ENCODE results near the gene CACNA2D3.

CACNA2D3 gene

DNA sequence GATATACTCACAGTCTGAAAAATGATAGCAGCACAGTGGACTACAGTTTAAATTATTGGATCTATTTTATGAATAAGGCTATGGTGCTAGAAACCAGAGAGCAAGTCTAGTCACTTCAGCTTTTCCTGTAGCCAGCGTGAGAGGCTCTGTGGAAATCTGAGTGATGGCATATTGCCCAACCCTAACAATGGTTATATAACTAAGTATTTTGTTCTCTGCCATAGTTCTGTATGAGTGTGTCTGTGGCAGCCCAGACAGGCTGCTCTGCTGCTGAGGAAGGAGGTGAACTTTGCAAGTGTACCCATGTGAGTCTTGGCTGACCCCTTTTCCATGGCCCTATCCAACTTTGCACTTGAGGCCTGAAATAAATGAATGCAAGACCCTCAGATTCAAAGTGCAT is 699.9 kb downstream of the CACNA2D3 start:
- H3K4me1 ChIP-seq (ENCODE audit: control insufficient read depth in 2 of 2, insufficient read depth in 1 of 2, low read depth in 1 of 2, low read length in 2 of 2), result peaks cover 2 to 12% of the 10 kb centered on the region in 2 donors
- no peak for DNase-seq (ENCODE audit: low spot score)
- H3K4ac ChIP-seq (ENCODE audit: low read length), result no peak overlapping the region
- no peak overlapping the region for H3K9ac ChIP-seq (ENCODE audit: low read depth, low read length, poor library complexity)
- H2AFZ ChIP-seq (ENCODE audit: low read length), result no peak overlapping the region
- no peak overlapping the region for H2BK15ac ChIP-seq (ENCODE audit: low read length)
- no peaks in the 10 kb centered on the region for H3K9me3 ChIP-seq (replicated peaks in 1 of 2; ENCODE audit: control insufficient read depth in 2 of 2, insufficient read depth in 1 of 2, low read depth in 1 of 2, low read length in 2 of 2)
- no peaks in the 10 kb centered on the region for H3K79me1 ChIP-seq (ENCODE audit: low read depth, low read length)
- no peak overlapping the region for H3K4me2 ChIP-seq (ENCODE audit: insufficient read depth, low read length, poor library complexity, severe bottlenecking)
- no peak overlapping the region for H2BK120ac ChIP-seq (ENCODE audit: low read depth, low read length)
- no peak overlapping the region for H4K91ac ChIP-seq (ENCODE audit: low read depth, low read length, poor library complexity)
- no peak overlapping the region for H3K14ac ChIP-seq (ENCODE audit: low read length)
- H2BK5ac ChIP-seq (ENCODE audit: low read length), result no peak overlapping the region
- H2BK12ac ChIP-seq (ENCODE audit: low read length), result no peak overlapping the region
- no CpG with 5 or more reads among the region's 1 CpG for WGBS, 2 donors (ENCODE audit: extremely low coverage in 2 of 2, insufficient read length in 2 of 2, insufficient replicate concordance in 1 of 2)
- no peak overlapping the region for H3K18ac ChIP-seq (ENCODE audit: low read length)
- no peak overlapping the region for H3K27ac ChIP-seq (replicated peaks; ENCODE audit: low read length)
- no peak overlapping the region for H3K4me3 ChIP-seq (ENCODE audit: low read length in 2 of 2)
- H3K23ac ChIP-seq (ENCODE audit: low read depth, low read length, poor library complexity), result no peak overlapping the region
- H4K8ac ChIP-seq (ENCODE audit: low read depth, low read length), result no peak overlapping the region
- H2AK5ac ChIP-seq (ENCODE audit: low read depth, low read length), result no peak overlapping the region
- H3K27me3 ChIP-seq (ENCODE audit: control insufficient read depth in 3 of 3, insufficient read depth in 3 of 3, low read depth in 1 of 3, low read length in 3 of 3), result peaks cover 0 to 34% (median 2%) of the 10 kb centered on the region in 3 experiments
- H3K36me3 ChIP-seq (replicated peaks in 1 of 2; ENCODE audit: control insufficient read depth in 2 of 2, insufficient read depth in 2 of 2, low read length in 2 of 2), result no peaks in the 10 kb centered on the region

DNA sequence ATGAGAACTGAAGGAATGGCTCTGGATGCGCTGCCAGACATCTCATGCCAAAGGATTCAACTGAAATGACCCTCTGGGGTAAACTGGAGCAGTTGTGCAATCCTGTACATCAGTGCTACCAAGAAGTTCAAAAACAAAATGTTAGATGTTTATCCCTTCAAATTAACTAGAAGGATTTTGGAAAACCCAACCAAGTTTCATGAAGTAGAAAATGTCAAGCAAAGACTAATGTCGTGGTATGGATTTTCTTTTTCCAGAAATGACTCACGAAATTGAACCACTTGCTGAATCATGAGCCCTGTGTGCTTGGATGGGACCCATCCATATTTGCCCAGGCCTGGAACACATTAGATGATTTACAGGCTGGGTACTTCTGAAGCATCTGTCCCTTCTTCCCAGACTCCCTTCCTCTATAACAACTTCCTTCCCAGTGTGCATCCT is 703.9 kb downstream of the CACNA2D3 start:
- H3K9ac ChIP-seq (ENCODE audit: low read depth, low read length, poor library complexity), result no peak overlapping the region
- no peaks in the 10 kb centered on the region for H3K36me3 ChIP-seq (replicated peaks in 1 of 2; ENCODE audit: control insufficient read depth in 2 of 2, insufficient read depth in 2 of 2, low read length in 2 of 2)
- H3K4me2 ChIP-seq (ENCODE audit: insufficient read depth, low read length, poor library complexity, severe bottlenecking), result no peak overlapping the region
- no peak overlapping the region for H2BK5ac ChIP-seq (ENCODE audit: low read length)
- H3K27ac ChIP-seq (replicated peaks; ENCODE audit: low read length), result no peak overlapping the region
- no peak for DNase-seq (ENCODE audit: low spot score)
- no CpG with 5 or more reads among the region's 3 CpGs for WGBS, 2 donors (ENCODE audit: extremely low coverage in 2 of 2, insufficient read length in 2 of 2, insufficient replicate concordance in 1 of 2)
- H4K8ac ChIP-seq (ENCODE audit: low read depth, low read length), result no peak overlapping the region
- H3K23ac ChIP-seq (ENCODE audit: low read depth, low read length, poor library complexity), result no peak overlapping the region
- H2BK15ac ChIP-seq (ENCODE audit: low read length), result no peak overlapping the region
- peaks cover 5 to 9% of the 10 kb centered on the region in 2 donors for H3K9me3 ChIP-seq (replicated peaks in 1 of 2; ENCODE audit: control insufficient read depth in 2 of 2, insufficient read depth in 1 of 2, low read depth in 1 of 2, low read length in 2 of 2)
- H3K4me3 ChIP-seq (ENCODE audit: low read length in 2 of 2), result no peak overlapping the region
- H2AK5ac ChIP-seq (ENCODE audit: low read depth, low read length), result no peak overlapping the region
- no peak overlapping the region for H3K14ac ChIP-seq (ENCODE audit: low read length)
- H3K79me1 ChIP-seq (ENCODE audit: low read depth, low read length), result no peaks in the 10 kb centered on the region
- H4K91ac ChIP-seq (ENCODE audit: low read depth, low read length, poor library complexity), result no peak overlapping the region
- no peak overlapping the region for H2BK12ac ChIP-seq (ENCODE audit: low read length)
- H3K4ac ChIP-seq (ENCODE audit: low read length), result no peak overlapping the region
- H2AFZ ChIP-seq (ENCODE audit: low read length), result no peak overlapping the region
- H3K18ac ChIP-seq (ENCODE audit: low read length), result no peak overlapping the region
- H3K4me1 ChIP-seq (ENCODE audit: control insufficient read depth in 2 of 2, insufficient read depth in 1 of 2, low read depth in 1 of 2, low read length in 2 of 2), result peaks cover 0 to 8% of the 10 kb centered on the region in 2 donors
- peaks cover 0 to 16% (median 2%) of the 10 kb centered on the region in 3 experiments for H3K27me3 ChIP-seq (ENCODE audit: control insufficient read depth in 3 of 3, insufficient read depth in 3 of 3, low read depth in 1 of 3, low read length in 3 of 3)
- H2BK120ac ChIP-seq (ENCODE audit: low read depth, low read length), result no peak overlapping the region

GRCh38 chr3:54827056-54827687 is 704.8 kb downstream of the CACNA2D3 start:
- Histone ChIP-seq H3K27me3 (ENCODE audit: control insufficient read depth in 3 of 3, insufficient read depth in 3 of 3, low read depth in 1 of 3, low read length in 3 of 3) (peaks cover 0 to 16% (median 2%) of the 10 kb centered on the region in 3 experiments), H3K4me1 (ENCODE audit: control insufficient read depth in 2 of 2, insufficient read depth in 1 of 2, low read depth in 1 of 2, low read length in 2 of 2) (peaks cover 0 to 3% of the 10 kb centered on the region in 2 donors), H2AFZ (ENCODE audit: low read length) (no peak overlapping the region), H4K91ac (ENCODE audit: low read depth, low read length, poor library complexity) (no peak overlapping the region), H2BK5ac (ENCODE audit: low read length) (no peak overlapping the region), H2AK5ac (ENCODE audit: low read depth, low read length) (no peak overlapping the region), H3K36me3 (replicated peaks in 1 of 2; ENCODE audit: control insufficient read depth in 2 of 2, insufficient read depth in 2 of 2, low read length in 2 of 2) (no peaks in the 10 kb centered on the region), H3K18ac (ENCODE audit: low read length) (no peak overlapping the region), H2BK15ac (ENCODE audit: low read length) (no peak overlapping the region), H3K14ac (ENCODE audit: low read length) (no peak overlapping the region), H3K4me2 (ENCODE audit: insufficient read depth, low read length, poor library complexity, severe bottlenecking) (no peak overlapping the region), H2BK12ac (ENCODE audit: low read length) (no peak overlapping the region), H3K4me3 (ENCODE audit: low read length in 2 of 2) (no peak overlapping the region), H3K4ac (ENCODE audit: low read length) (no peak overlapping the region), H3K27ac (replicated peaks; ENCODE audit: low read length) (no peak overlapping the region), H4K8ac (ENCODE audit: low read depth, low read length) (no peak overlapping the region), H3K9me3 (replicated peaks in 1 of 2; ENCODE audit: control insufficient read depth in 2 of 2, insufficient read depth in 1 of 2, low read depth in 1 of 2, low read length in 2 of 2) (peaks cover 5 to 9% of the 10 kb centered on the region in 2 donors), H3K79me1 (ENCODE audit: low read depth, low read length) (no peaks in the 10 kb centered on the region), H2BK120ac (ENCODE audit: low read depth, low read length) (no peak overlapping the region), H3K23ac (ENCODE audit: low read depth, low read length, poor library complexity) (no peak overlapping the region), H3K9ac (ENCODE audit: low read depth, low read length, poor library complexity) (no peak overlapping the region)
- no CpG with 5 or more reads among the region's 9 CpGs for WGBS, 2 donors (ENCODE audit: extremely low coverage in 2 of 2, insufficient read length in 2 of 2, insufficient replicate concordance in 1 of 2)
- DNase-seq (ENCODE audit: low spot score), result no peak

- H4K91ac ChIP-seq (ENCODE audit: low read depth, low read length, poor library complexity), result no peak overlapping the region
- H3K14ac ChIP-seq (ENCODE audit: low read length), result no peak overlapping the region
- H2AFZ ChIP-seq (ENCODE audit: low read length), result no peak overlapping the region
- no peak overlapping the region for H3K4me3 ChIP-seq (ENCODE audit: low read length in 2 of 2)
- no peaks in the 10 kb centered on the region for H3K36me3 ChIP-seq (replicated peaks in 1 of 2; ENCODE audit: control insufficient read depth in 2 of 2, insufficient read depth in 2 of 2, low read length in 2 of 2)
- DNase-seq (ENCODE audit: low spot score), result no peak
- no peak overlapping the region for H2BK120ac ChIP-seq (ENCODE audit: low read depth, low read length)
- H3K79me1 ChIP-seq (ENCODE audit: low read depth, low read length), result no peaks in the 10 kb centered on the region
- H3K23ac ChIP-seq (ENCODE audit: low read depth, low read length, poor library complexity), result no peak overlapping the region
- H4K8ac ChIP-seq (ENCODE audit: low read depth, low read length), result no peak overlapping the region
- H2BK5ac ChIP-seq (ENCODE audit: low read length), result no peak overlapping the region
- peaks cover 5 to 9% of the 10 kb centered on the region in 2 donors for H3K9me3 ChIP-seq (replicated peaks in 1 of 2; ENCODE audit: control insufficient read depth in 2 of 2, insufficient read depth in 1 of 2, low read depth in 1 of 2, low read length in 2 of 2)
- H2BK12ac ChIP-seq (ENCODE audit: low read length), result no peak overlapping the region
- no peaks in the 10 kb centered on the region for H3K4me1 ChIP-seq (ENCODE audit: control insufficient read depth in 2 of 2, insufficient read depth in 1 of 2, low read depth in 1 of 2, low read length in 2 of 2)
- no CpG with 5 or more reads among the region's 2 CpGs for WGBS, 2 donors (ENCODE audit: extremely low coverage in 2 of 2, insufficient read length in 2 of 2, insufficient replicate concordance in 1 of 2)
- no peak overlapping the region for H3K4ac ChIP-seq (ENCODE audit: low read length)
- H3K18ac ChIP-seq (ENCODE audit: low read length), result no peak overlapping the region
- no peak overlapping the region for H3K9ac ChIP-seq (ENCODE audit: low read depth, low read length, poor library complexity)
- H2AK5ac ChIP-seq (ENCODE audit: low read depth, low read length), result no peak overlapping the region
- peaks cover 0 to 16% (median 2%) of the 10 kb centered on the region in 3 experiments for H3K27me3 ChIP-seq (ENCODE audit: control insufficient read depth in 3 of 3, insufficient read depth in 3 of 3, low read depth in 1 of 3, low read length in 3 of 3)
- no peak overlapping the region for H2BK15ac ChIP-seq (ENCODE audit: low read length)
- no peak overlapping the region for H3K4me2 ChIP-seq (ENCODE audit: insufficient read depth, low read length, poor library complexity, severe bottlenecking)
- no peak overlapping the region for H3K27ac ChIP-seq (replicated peaks; ENCODE audit: low read length)
Observed at GRCh38 chr3:54827776-54828175, 705.4 kb downstream of the CACNA2D3 start.

All from neuronal stem cell (in vitro differentiated cells).